Cardiac muscle cell (in vitro differentiated cells and primary cell): ENCODE results near the gene ZNF12. TPM values are rescaled to one million over a fixed set of nuclear protein-coding genes. Genes with fewer than 3 reads are reported as not detected.
"Not testable (repeated sequence)": the region's sequence is repeated elsewhere in the genome, so short reads cannot be mapped to it uniquely, and the experiment has no call there.

Experiments used
- DNase-seq, 2 donors: peaks; one replicate each; pipeline versions ENCODE4 v3.0.0 to v3.0.0-alpha.2; 2010 to 2017; ENCODE audit warnings: low read depth in 1 of 2, low spot score in 1 of 2
- H3K27ac ChIP-seq: fragments of 200-600 bp; sonication (generic); 2 replicates; pipeline ENCODE4 v1.5.1; 2016
- H3K27me3 ChIP-seq: fragments of 200-600 bp; sonication (generic); 2 replicates; pipeline ENCODE4 v1.6.0; 2016; ENCODE audit warnings: control low read depth
- H3K36me3 ChIP-seq: fragments of 200-600 bp; sonication (generic); 2 replicates; pipeline ENCODE4 v1.5.1; 2016; ENCODE audit warnings: control low read depth
- H3K4me1 ChIP-seq: fragments of 200-600 bp; sonication (generic); 2 replicates; pipeline ENCODE4 v1.8.1; 2017; ENCODE audit warnings: low read depth, mild to moderate bottlenecking, mixed run types
- H3K4me3 ChIP-seq: fragments of 200-600 bp; sonication (generic); 2 replicates; pipeline ENCODE4 v1.5.1; 2016; ENCODE audit warnings: mild to moderate bottlenecking
- H3K9me3 ChIP-seq: fragments of 200-600 bp; sonication (generic); 2 replicates; pipeline ENCODE4 v1.5.1; 2017; ENCODE audit warnings: low read depth, mild to moderate bottlenecking, control low read depth
- polyA plus RNA-seq: library from polyadenylated mRNA; unstranded; fragments of >200 nt; fragmentation: Nextera tagmentation; extraction: Ambion mirVana; gene quantifications from 2 replicates; pipeline ENCODE4 v1.2.1, GENCODE V29; 2016
- total RNA-seq: library from RNA; depleted of rRNA; stranded (reverse); fragments of >200 nt; gene quantifications from 2 replicates; pipeline ENCODE4 v1.2.3, GENCODE V29; 2016
- TF ChIP-seq, protein P1 (sequence below): IDR thresholded peaks from 2 replicates; pipeline ENCODE4 v1.5.1; 2012; ENCODE audit warnings: low read depth, mild to moderate bottlenecking, low read length

Gene ZNF12
- total and polyA plus RNA-seq, 2 experiments from 2014 or later: 16.8 to 31.6 TPM

DNA sequence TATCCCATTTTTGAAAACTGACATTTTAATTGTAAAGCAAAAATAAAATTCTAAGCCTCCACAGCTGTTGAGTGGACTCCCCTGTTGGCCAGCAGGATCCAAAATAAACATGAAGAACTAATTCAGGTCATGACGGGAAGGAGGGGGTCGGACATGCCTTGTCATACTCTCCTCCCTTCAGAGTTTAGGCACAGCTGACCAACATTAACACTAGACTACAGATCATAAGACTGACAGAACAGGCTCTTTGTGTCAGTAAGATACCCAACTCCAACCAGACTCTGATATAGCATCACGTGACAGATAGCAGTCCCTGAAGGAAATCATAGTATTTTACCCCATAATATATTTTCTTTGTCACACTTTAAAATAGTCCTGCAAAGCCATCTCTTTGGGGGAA, 20.9 kb upstream of the ZNF12 start:
- TF ChIP-seq, protein P1, sequence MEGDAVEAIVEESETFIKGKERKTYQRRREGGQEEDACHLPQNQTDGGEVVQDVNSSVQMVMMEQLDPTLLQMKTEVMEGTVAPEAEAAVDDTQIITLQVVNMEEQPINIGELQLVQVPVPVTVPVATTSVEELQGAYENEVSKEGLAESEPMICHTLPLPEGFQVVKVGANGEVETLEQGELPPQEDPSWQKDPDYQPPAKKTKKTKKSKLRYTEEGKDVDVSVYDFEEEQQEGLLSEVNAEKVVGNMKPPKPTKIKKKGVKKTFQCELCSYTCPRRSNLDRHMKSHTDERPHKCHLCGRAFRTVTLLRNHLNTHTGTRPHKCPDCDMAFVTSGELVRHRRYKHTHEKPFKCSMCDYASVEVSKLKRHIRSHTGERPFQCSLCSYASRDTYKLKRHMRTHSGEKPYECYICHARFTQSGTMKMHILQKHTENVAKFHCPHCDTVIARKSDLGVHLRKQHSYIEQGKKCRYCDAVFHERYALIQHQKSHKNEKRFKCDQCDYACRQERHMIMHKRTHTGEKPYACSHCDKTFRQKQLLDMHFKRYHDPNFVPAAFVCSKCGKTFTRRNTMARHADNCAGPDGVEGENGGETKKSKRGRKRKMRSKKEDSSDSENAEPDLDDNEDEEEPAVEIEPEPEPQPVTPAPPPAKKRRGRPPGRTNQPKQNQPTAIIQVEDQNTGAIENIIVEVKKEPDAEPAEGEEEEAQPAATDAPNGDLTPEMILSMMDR: no peak
- Histone ChIP-seq H3K9me3 (no peaks in the 10 kb centered on the region), H3K4me1 (peaks cover 9% of the 10 kb centered on the region), H3K27ac (no peak overlapping the region), H3K4me3 (no peak overlapping the region), H3K27me3 (no peaks in the 10 kb centered on the region), H3K36me3 (no peaks in the 10 kb centered on the region)
- no peak for DNase-seq

DNA sequence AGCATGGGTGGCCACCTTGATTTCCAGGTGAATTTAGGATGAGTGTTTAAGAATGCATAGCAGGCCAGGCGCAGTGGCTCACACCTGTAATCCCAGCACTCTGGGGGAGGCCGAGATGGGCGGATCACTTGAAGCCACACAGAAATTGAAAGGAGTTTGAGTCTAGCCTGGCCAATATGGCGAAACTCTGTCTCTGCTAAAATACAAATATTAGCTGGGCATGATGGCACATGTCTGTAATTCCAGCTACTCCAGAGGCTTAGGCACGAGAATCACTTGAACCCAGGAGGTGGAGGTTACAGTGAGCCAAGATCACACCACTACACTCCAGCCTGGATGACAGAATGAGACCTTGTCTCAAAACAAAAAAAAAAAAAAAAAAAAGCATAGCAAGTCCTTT, 19.6 kb upstream of the ZNF12 start:
- not testable (repeated sequence) for H3K36me3 ChIP-seq, H3K4me3 ChIP-seq, H3K27ac ChIP-seq, DNase-seq, H3K4me1 ChIP-seq, H3K9me3 ChIP-seq, H3K27me3 ChIP-seq

DNA sequence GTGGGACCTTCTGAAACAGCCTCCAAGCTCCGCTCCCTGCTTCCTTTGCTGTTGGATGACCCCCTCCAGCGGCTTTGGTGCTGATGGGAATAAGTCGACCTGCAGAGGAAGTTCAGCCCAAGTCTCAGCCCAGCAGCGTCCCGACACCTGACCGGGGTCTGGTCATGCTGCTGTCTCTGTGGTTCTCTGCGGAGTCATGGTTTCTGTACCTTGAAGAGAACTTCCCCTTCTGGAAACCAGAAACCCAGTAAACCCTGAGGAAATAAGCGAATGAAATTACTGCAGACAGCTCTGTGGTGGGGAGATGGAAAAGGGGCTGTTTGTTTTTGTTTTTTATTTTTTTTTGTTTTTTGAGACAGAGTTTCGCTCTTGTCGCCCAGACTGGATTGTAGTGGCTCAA, 18.3 kb upstream of the ZNF12 start:
- H3K27me3 ChIP-seq: peaks cover 7% of the 10 kb centered on the region
- peaks cover 3% of the 10 kb centered on the region for H3K4me1 ChIP-seq
- no peak for DNase-seq
- H3K27ac ChIP-seq: no peak overlapping the region
- TF ChIP-seq, protein P1: no peak
- no peak overlapping the region for H3K4me3 ChIP-seq
- H3K9me3 ChIP-seq: no peaks in the 10 kb centered on the region
- H3K36me3 ChIP-seq: no peaks in the 10 kb centered on the region

DNA sequence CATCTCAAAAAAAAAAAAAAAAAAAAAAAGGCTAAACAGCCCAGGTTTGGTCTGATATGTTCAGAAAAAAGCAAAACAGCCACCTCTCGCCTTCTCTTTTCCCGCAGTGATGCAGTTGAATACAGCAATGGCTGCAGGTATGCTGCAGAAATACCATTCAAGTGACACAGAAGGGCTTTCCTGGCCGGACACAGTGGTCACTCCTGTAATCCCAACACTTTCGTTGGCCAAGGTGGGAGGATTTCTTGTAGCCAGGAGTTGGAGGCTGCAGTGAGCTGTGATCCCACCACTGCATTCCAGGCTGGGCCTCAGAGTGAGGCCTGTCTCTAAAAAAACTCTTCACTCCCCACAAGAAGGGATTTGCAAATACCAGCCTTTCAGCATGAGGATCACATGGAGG, 17.6 kb upstream of the ZNF12 start:
- DNase-seq: not testable (repeated sequence)

DNA sequence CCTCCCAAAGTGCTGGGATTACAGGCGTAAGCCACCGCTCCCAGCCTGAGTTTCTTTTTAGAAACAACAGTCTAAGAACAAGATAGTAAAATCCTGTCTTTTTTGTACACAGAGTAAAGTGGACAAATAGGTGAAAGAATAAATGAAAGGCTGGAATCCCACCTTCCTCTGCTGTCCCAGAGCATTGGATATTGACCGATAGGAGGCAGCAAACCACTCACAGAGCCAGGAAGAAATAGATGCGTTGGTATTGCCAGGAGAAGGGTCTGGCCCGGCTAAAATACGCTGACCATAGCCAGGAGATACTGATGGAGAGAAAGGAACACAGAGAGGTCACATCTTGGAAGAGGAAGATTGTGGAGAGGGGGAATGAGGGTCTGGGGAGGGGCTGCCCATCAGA, 11.4 kb upstream of the ZNF12 start:
- TF ChIP-seq, protein P1: no peak
- DNase-seq: no peak
- Histone ChIP-seq H3K27ac (no peak overlapping the region), H3K9me3 (no peaks in the 10 kb centered on the region), H3K4me3 (no peak overlapping the region), H3K36me3 (no peaks in the 10 kb centered on the region), H3K27me3 (peaks cover 7% of the 10 kb centered on the region), H3K4me1 (no peaks in the 10 kb centered on the region)

More for the DNA sequence above, 17.6 kb upstream of the ZNF12 start:
- not testable (repeated sequence) for H3K4me1 ChIP-seq, H3K27ac ChIP-seq, H3K36me3 ChIP-seq, H3K9me3 ChIP-seq, H3K4me3 ChIP-seq, H3K27me3 ChIP-seq

DNA sequence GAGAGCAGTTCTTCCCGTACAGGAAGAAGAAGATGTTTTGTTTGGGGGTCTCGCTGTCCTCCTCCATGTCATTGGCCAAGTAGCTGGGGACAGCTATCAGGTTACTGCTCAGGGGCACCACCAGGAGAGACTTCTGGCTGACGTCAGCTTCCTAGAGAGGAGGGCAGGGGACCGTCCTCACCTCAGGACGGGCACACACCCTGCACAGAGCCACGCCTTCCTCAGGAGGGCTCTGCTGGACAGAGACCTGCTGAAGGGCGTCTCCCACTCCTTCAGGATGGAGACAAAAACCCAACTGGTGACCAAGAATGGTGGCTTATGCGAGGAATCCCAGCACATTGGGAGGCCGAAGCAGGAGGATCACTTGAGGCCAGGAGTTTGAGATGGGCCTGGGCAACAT, 9.2 kb upstream of the ZNF12 start:
- not testable (repeated sequence) for H3K4me1 ChIP-seq, H3K4me3 ChIP-seq, DNase-seq, H3K27me3 ChIP-seq, H3K27ac ChIP-seq, H3K36me3 ChIP-seq, H3K9me3 ChIP-seq

DNA sequence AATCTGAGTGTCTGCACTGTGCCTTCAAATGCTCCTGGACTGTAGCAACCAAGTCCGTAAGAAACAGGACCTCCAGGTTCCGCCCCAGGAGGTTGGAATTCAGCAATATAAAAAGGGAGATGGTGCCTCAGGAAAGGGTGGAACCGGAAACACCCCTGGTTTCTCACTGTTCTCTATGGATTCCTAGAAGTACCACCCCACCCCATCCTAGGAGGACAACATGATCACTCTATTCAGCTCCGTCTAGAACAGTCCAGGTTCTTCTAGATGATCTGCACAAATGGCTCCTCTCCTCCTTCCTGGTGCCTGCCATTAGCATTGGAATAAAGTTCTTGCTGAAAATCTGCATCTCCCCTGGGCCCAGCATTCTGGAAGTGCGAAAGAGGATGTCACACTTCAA, 7.6 kb upstream of the ZNF12 start:
- Histone ChIP-seq H3K9me3 (no peaks in the 10 kb centered on the region), H3K4me1 (no peaks in the 10 kb centered on the region), H3K27ac (no peak overlapping the region), H3K4me3 (no peak overlapping the region), H3K36me3 (no peaks in the 10 kb centered on the region), H3K27me3 (no peaks in the 10 kb centered on the region)
- TF ChIP-seq, protein P1: no peak
- no peak for DNase-seq
